Measurements from ENCODE around the gene DUSP28.

- TF ChIP-seq CTCF (IDR thresholded peaks at IDR 0.05) (no peak), POLR2AphosphoS5 (IDR thresholded peaks at IDR 0.05; ENCODE audit: low read depth, low read length) (no peak), REST (IDR thresholded peaks at IDR 0.05; ENCODE audit: insufficient read depth in 1 of 2, low read depth in 2 of 2, low read length in 1 of 2) (no peak), SIN3A (IDR thresholded peaks at IDR 0.05; ENCODE audit: borderline replicate concordance, insufficient read depth, low read depth, low read length) (no peak)
These were observed 24.9 kb downstream of the DUSP28 start for GRCh38 chr2:240585101-240585500.

Measured in Panc1 (cell line).